CD4-positive, alpha-beta memory T cell (primary cell): Measurements from ENCODE around the gene EME1. TPM values are rescaled to one million over a fixed set of nuclear protein-coding genes. Genes with fewer than 3 reads are reported as not detected.
A peak's percentile ranks its signal among the peaks of the same experiment; 100 is the strongest.

ENCODE experiments used
- CTCF ChIA-PET: fragments of 350-600 bp; sonication (Branson Sonifier 250); formaldehyde crosslinking; loops from one replicate; lab custom pipeline; 2021; ENCODE audit warnings: inconsistent platforms; ENCODE audit not compliant: partially characterized antibody; lab: Charles Lee
- POLR2A ChIA-PET: fragments of 350-600 bp; sonication (Branson Sonifier 250); formaldehyde crosslinking; loops from one replicate; lab custom pipeline; 2021; ENCODE audit not compliant: partially characterized antibody; lab: Charles Lee
- DNase-seq, 5 donors: peaks; one replicate each; pipeline versions ENCODE4 v3.0.0 to v3.0.0-alpha.2; 2020 to 2022; ENCODE audit warnings: mixed read lengths in 1 of 5
- H3K27ac ChIP-seq: one replicate; pipeline ENCODE4 v1.7.0; 2013; ENCODE audit warnings: low read depth, low read length
- H3K27me3 ChIP-seq: 2 replicates; pipeline ENCODE4 v1.7.0; 2013; ENCODE audit warnings: mild to moderate bottlenecking, low read length, moderate library complexity; ENCODE audit not compliant: insufficient read depth
- H3K36me3 ChIP-seq: 2 replicates; pipeline ENCODE4 v1.7.0; 2013; ENCODE audit warnings: mild to moderate bottlenecking, low read length, moderate library complexity; ENCODE audit not compliant: insufficient read depth
- H3K4me1 ChIP-seq: 2 replicates; pipeline ENCODE4 v1.7.0; 2013; ENCODE audit warnings: mild to moderate bottlenecking, low read length, moderate library complexity; ENCODE audit not compliant: insufficient read depth
- H3K4me3 ChIP-seq, 2 donors: one replicate each; pipeline ENCODE4 v1.7.0; 2013; ENCODE audit warnings: low read length in 2 of 2, mild to moderate bottlenecking in 1 of 2
- H3K9me3 ChIP-seq, 2 donors: one replicate each; pipeline ENCODE4 v1.7.0; 2013; ENCODE audit warnings: low read length in 2 of 2, control low read depth in 1 of 2; ENCODE audit not compliant: control insufficient read depth in 1 of 2
- H3K27ac Mint-ChIP-seq, 7 donors: one replicate each; pipeline ENCODE4 v1.8.0; 2020 to 2021; ENCODE audit warnings: mixed read lengths in 7 of 7, mild to moderate bottlenecking in 6 of 7, inconsistent platforms in 3 of 7, moderate library complexity in 3 of 7
- H3K27me3 Mint-ChIP-seq, 2 donors: one replicate each; pipeline ENCODE4 v1.8.0; 2020 to 2021; ENCODE audit warnings: mixed read lengths in 2 of 2
- H3K36me3 Mint-ChIP-seq, 2 donors: one replicate each; pipeline ENCODE4 v1.8.0; 2020 to 2021; ENCODE audit warnings: mixed read lengths in 2 of 2, inconsistent platforms in 1 of 2, mild to moderate bottlenecking in 1 of 2
- H3K4me1 Mint-ChIP-seq, 4 donors: one replicate each; pipeline ENCODE4 v1.8.0; 2020 to 2021; ENCODE audit warnings: mixed read lengths in 4 of 4, mild to moderate bottlenecking in 1 of 4
- H3K4me3 Mint-ChIP-seq, 8 donors: one replicate each; pipeline ENCODE4 v1.8.0; 2020 to 2021; ENCODE audit warnings: mixed read lengths in 8 of 8, mild to moderate bottlenecking in 7 of 8, moderate library complexity in 6 of 8, inconsistent platforms in 3 of 8
- H3K9me3 Mint-ChIP-seq, 8 donors: one replicate each; pipeline ENCODE4 v1.8.0; 2020 to 2021; ENCODE audit warnings: mixed read lengths in 8 of 8, mild to moderate bottlenecking in 5 of 8, inconsistent platforms in 3 of 8, moderate library complexity in 1 of 8
- intact Hi-C: fragments of 100-400 bp; cut with micrococcal nuclease; formaldehyde crosslinking; loops from one replicate; pipeline ENCODE4 v1.15.1; 2023
- polyA plus RNA-seq, 2 donors: library from polyadenylated mRNA; unstranded; fragments of 300-500 nt; fragmentation: Illumina TruSeq; gene quantifications; one replicate each; pipeline ENCODE4 v1.2.3, GENCODE V29; 2021
- total RNA-seq, 2 experiments: library from RNA; stranded (reverse); gene quantifications; one replicate each; pipeline ENCODE4 v1.2.3, GENCODE V29; 2021

The EME1 gene
- total and polyA plus RNA-seq, 4 experiments from 2014 or later: 0.13 to 0.89 (median 0.41) TPM; not detected in 1

DNA sequence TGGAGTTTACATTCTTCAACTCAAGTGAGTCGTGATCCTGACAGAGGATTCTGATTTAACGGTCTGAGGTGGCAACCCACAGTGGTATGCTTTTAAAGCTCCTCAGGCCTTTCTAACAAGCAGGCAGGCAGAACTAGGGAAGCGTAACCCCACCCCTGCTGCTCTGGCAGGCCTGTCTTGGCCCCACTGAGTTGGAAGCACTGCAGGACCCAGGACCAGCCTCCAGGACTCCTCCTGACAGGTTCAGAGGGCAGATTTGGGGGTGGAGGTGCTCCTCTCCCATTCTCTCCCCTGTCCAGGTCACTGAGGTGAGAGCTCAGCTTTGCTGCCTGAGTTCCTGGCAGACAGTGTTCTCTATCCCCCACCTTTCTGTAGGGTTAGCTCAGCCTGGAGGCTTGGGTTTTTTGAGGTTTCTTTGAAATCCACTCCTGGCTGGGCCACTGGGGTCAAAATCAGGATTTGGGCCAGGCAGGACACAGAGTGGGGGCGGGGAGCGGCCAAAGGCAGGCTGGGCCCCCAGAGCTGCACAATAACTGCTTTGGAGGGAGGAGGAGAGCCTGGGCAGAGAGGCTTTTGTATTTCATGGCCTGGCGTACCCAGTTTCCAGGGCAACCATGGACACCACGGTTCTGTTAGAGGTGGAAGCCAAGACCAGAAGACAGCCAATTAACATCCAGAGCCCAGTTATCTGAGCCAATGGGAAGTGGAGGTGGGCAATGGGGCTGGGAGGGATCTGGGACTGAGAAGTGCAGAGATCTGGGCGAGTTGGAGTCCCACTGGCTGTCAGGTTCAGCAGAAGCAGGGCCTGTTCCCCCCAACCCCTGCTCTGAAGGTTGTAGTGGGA is 9.6 kb upstream of the EME1 start:
- H3K4me3 Mint-ChIP-seq: no peak overlapping the region
- peaks cover 7% of the 10 kb centered on the region for H3K4me1 ChIP-seq
- no peaks in the 10 kb centered on the region for H3K27me3 Mint-ChIP-seq
- peaks cover 35% of the 10 kb centered on the region for H3K36me3 ChIP-seq
- DNase-seq: no peak
- no peak overlapping the region for H3K4me3 ChIP-seq
- intact Hi-C loops: loop anchor here (2.0 kb wide), 1 partner anchor 115 kb away; the partner anchor contains the start of gene RSAD1
- POLR2A ChIA-PET: interaction anchor here (1.6 to 2.7 kb wide), 3 partner anchors 9 to 34 kb away, joined by 4 to 25 read pairs (median 20); partner anchors contain the start of genes EME1, LRRC59, MRPL27 and XYLT2
- no peaks in the 10 kb centered on the region for H3K9me3 Mint-ChIP-seq
- peak overlapping the region in 2 of 7 donors; percentile 37 to 68 for H3K27ac Mint-ChIP-seq
- CTCF ChIA-PET: interaction anchor here (0.8 to 3.1 kb wide), 11 partner anchors 9 to 141 kb away, joined by 3 to 77 read pairs (median 11); partner anchors contain the start of genes EME1, LRRC59, MRPL27 and RSAD1
- no peak overlapping the region for H3K27ac ChIP-seq
- peaks cover 8 to 10% (median 9%) of the 10 kb centered on the region in 4 donors for H3K4me1 Mint-ChIP-seq
- peaks cover 14 to 38% of the 10 kb centered on the region in 2 donors for H3K36me3 Mint-ChIP-seq
- no peaks in the 10 kb centered on the region for H3K27me3 ChIP-seq
- no peaks in the 10 kb centered on the region for H3K9me3 ChIP-seq

DNA sequence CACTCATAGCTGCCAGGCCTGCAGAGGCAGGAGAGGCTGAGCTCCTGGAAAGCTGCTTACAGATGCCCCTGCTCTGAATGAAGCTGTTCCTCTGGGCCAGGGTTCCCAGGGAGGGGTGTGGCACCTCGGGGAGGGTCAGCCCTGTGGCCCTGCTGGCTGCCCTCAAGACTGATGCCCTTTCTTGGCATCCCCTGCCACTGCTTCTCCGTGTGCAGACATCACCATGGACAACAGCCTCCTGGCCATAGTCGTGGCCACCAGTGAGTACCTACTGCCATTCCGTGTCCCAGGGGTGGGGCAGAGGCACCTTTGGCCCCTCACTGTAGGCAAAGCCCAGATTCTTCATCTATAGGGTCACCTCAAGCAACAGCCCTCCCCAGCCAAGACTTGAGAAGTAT is 9.0 kb upstream of the EME1 start:
- no peak overlapping the region for H3K27ac Mint-ChIP-seq
- ChIA-PET CTCF (interaction anchor here (2.8 kb wide), 1 partner anchor 34 kb away, joined by 17 read pairs; the partner anchor contains the start of gene LRRC59), POLR2A (interaction anchor here (1.6 kb wide), 1 partner anchor 9 kb away, joined by 4 read pairs; the partner anchor contains the start of genes EME1 and MRPL27)
- H3K27me3 Mint-ChIP-seq: no peaks in the 10 kb centered on the region
- peaks cover 35% of the 10 kb centered on the region for H3K36me3 ChIP-seq
- H3K4me1 ChIP-seq: peaks cover 7% of the 10 kb centered on the region
- no peaks in the 10 kb centered on the region for H3K9me3 ChIP-seq
- H3K4me3 Mint-ChIP-seq: no peak overlapping the region
- DNase-seq: no peak
- H3K36me3 Mint-ChIP-seq: peaks cover 11 to 38% of the 10 kb centered on the region in 2 donors
- no peaks in the 10 kb centered on the region for H3K27me3 ChIP-seq
- no peak overlapping the region for H3K27ac ChIP-seq
- no peak overlapping the region for H3K4me3 ChIP-seq
- H3K9me3 Mint-ChIP-seq: no peaks in the 10 kb centered on the region
- peaks cover 8 to 10% (median 9%) of the 10 kb centered on the region in 4 donors for H3K4me1 Mint-ChIP-seq
- intact Hi-C loops: no loop called here

DNA sequence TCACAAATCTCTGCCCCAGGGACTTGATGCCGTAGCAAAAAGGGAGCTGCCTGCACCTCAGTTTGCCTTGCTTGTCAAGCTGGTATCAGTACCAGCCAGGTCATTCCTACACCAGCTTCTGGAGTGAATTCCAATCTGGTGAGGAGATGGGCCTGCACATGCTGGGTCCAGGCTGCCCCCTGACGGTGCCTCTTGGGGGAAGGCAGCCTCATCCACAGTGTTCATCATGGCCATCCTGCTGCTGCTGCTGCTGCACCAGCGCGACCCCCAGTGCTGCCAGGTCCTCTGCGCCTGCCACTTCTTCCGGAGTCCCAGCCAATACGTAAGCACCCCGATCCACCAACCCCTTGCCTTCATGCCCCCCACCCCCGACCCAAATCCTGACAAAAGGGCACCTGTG is 8.3 kb upstream of the EME1 start:
- H3K27me3 Mint-ChIP-seq: no peaks in the 10 kb centered on the region
- POLR2A ChIA-PET: interaction anchor here (1.4 to 1.6 kb wide), 2 partner anchors 8 to 19 kb away, joined by 3 to 4 read pairs; partner anchors contain the start of genes EME1, MRPL27 and XYLT2
- no peak overlapping the region for H3K27ac Mint-ChIP-seq
- H3K4me1 ChIP-seq: peaks cover 7% of the 10 kb centered on the region
- H3K27me3 ChIP-seq: no peaks in the 10 kb centered on the region
- H3K9me3 ChIP-seq: no peaks in the 10 kb centered on the region
- H3K4me1 Mint-ChIP-seq: peaks cover 8 to 10% (median 9%) of the 10 kb centered on the region in 4 donors
- CTCF ChIA-PET: interaction anchor here (1.0 to 2.8 kb wide), 3 partner anchors 15 to 114 kb away, joined by 4 to 17 read pairs (median 4); partner anchors contain the start of gene LRRC59
- intact Hi-C loops: no loop called here
- peaks cover 41% of the 10 kb centered on the region for H3K36me3 ChIP-seq
- H3K9me3 Mint-ChIP-seq: no peaks in the 10 kb centered on the region
- no peak overlapping the region for H3K27ac ChIP-seq
- no peak for DNase-seq
- H3K36me3 Mint-ChIP-seq: peaks cover 11 to 40% of the 10 kb centered on the region in 2 donors
- H3K4me3 ChIP-seq: no peak overlapping the region
- no peak overlapping the region for H3K4me3 Mint-ChIP-seq

DNA sequence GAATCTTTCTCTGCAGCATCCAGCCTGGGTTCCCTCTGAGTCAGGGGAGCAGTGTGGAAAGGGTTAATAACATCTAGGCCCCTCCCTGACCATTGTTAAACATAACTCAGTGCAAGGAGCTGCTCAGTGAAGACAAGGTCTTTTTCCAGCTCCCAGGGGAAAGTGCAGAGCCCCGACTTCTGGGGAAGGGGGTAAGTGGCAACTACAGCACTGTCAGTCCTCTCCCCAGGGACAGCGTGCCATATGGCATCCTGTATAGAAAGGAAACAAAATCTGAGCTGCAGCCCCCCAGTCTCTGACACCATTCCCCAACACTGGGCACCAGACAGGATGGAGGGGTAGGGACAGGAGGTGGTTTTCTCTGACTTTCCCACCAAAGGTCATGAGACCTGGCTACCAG is 7.9 kb upstream of the EME1 start:
- H3K4me3 ChIP-seq: no peak overlapping the region
- H3K36me3 Mint-ChIP-seq: peaks cover 12 to 45% of the 10 kb centered on the region in 2 donors
- peaks cover 7% of the 10 kb centered on the region for H3K4me1 ChIP-seq
- no peaks in the 10 kb centered on the region for H3K9me3 ChIP-seq
- POLR2A ChIA-PET: interaction anchor here (1.4 kb wide), 1 partner anchor 20 kb away, joined by 3 read pairs; the partner anchor contains the start of gene XYLT2
- H3K27me3 ChIP-seq: no peaks in the 10 kb centered on the region
- no peaks in the 10 kb centered on the region for H3K9me3 Mint-ChIP-seq
- CTCF ChIA-PET: interaction anchor here (1.0 to 2.8 kb wide), 4 partner anchors 14 to 114 kb away, joined by 3 to 17 read pairs (median 4); partner anchors contain the start of gene LRRC59
- H3K4me1 Mint-ChIP-seq: peaks cover 8 to 10% (median 9%) of the 10 kb centered on the region in 4 donors
- no peak for DNase-seq
- H3K4me3 Mint-ChIP-seq: no peak overlapping the region
- no peak overlapping the region for H3K27ac Mint-ChIP-seq
- H3K36me3 ChIP-seq: peaks cover 46% of the 10 kb centered on the region
- H3K27ac ChIP-seq: no peak overlapping the region
- intact Hi-C loops: no loop called here
- no peaks in the 10 kb centered on the region for H3K27me3 Mint-ChIP-seq

DNA sequence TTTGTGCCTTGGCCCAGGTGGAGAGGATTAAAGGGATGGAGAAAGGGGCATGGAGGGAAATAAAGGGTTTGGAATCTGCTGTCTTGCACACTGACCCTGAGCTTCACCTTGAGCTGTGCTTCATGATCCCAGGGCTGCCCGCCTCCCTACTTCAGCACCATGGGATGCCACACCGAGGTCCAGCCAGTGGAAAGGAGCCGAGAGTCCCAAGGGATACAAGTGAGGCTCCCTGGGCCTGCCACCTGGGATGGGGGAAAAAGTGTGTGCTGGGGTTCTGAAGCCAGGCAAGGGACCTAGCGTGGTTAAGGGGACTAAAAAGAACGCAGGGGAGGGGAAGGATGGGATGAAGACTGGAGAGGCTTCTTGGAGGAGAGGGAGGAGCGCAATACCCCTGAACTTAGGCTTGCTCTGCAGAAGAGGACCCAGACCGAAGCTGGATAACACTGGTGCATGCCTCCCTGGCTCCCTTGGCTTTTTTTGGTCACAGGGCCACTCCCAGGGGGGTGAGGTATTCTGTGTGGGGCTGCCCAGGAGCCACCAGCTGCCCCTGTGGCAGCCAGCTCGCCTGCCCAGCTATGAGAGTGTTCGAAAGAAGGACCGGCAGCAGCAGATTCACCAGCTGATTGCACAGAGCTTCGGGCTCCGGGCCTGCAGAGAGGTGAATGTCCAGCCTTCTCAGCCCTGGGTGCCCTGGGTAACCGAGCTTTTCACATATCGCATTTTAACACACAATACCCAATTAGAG is 7.2 kb upstream of the EME1 start:
- Mint-ChIP-seq H3K27ac (no peak overlapping the region), H3K4me1 (peaks cover 8 to 10% (median 9%) of the 10 kb centered on the region in 4 donors), H3K4me3 (no peak overlapping the region), H3K27me3 (no peaks in the 10 kb centered on the region), H3K36me3 (peaks cover 16 to 48% of the 10 kb centered on the region in 2 donors), H3K9me3 (no peaks in the 10 kb centered on the region)
- peaks cover 50% of the 10 kb centered on the region for H3K36me3 ChIP-seq
- no peaks in the 10 kb centered on the region for H3K9me3 ChIP-seq
- CTCF ChIA-PET: interaction anchor here (1.0 to 2.8 kb wide), 4 partner anchors 14 to 113 kb away, joined by 3 to 17 read pairs (median 4); partner anchors contain the start of gene LRRC59
- intact Hi-C loops: no loop called here
- H3K4me3 ChIP-seq: no peak overlapping the region
- peaks cover 7% of the 10 kb centered on the region for H3K4me1 ChIP-seq
- no peaks in the 10 kb centered on the region for H3K27me3 ChIP-seq
- no peak for DNase-seq
- H3K27ac ChIP-seq: no peak overlapping the region
- POLR2A ChIA-PET: interaction anchor here (1.0 to 1.4 kb wide), 2 partner anchors 14 to 20 kb away, joined by 3 read pairs; partner anchors contain the start of gene XYLT2

DNA sequence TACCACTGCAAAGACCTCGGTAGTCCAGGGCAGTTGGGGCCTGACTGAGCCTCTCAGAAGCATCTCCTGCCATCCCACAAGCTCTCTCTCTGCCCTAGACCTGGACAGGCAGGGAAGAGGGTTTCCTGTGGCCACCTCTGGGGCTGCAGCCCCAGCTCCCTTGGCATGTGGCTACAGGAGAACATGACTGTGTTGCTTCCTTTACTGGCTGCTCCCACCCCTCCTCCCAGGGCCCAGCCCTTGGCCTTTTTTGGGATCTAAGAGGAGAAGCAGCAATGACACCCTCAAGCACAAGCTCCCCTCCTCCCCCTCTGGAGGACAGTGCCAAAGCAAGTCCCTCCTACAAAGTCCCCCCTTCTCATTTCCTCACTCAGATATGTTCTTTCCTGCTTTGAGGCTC is 5.6 kb upstream of the EME1 start:
- Histone ChIP-seq H3K4me1 (peaks cover 16% of the 10 kb centered on the region), H3K4me3 (no peak overlapping the region), H3K27me3 (no peaks in the 10 kb centered on the region), H3K9me3 (no peaks in the 10 kb centered on the region), H3K36me3 (peaks cover 50% of the 10 kb centered on the region), H3K27ac (no peak overlapping the region)
- Mint-ChIP-seq H3K36me3 (peaks cover 24 to 48% of the 10 kb centered on the region in 2 donors), H3K27me3 (no peaks in the 10 kb centered on the region), H3K4me1 (peaks cover 11 to 17% (median 14%) of the 10 kb centered on the region in 4 donors), H3K4me3 (no peak overlapping the region), H3K27ac (no peak overlapping the region), H3K9me3 (no peaks in the 10 kb centered on the region)
- intact Hi-C loops: no loop called here
- no peak for DNase-seq
- POLR2A ChIA-PET: interaction anchor here (2.5 kb wide), 1 partner anchor 9 kb away, joined by 10 read pairs; no protein-coding TSS in a partner anchor
- CTCF ChIA-PET: interaction anchor here (2.5 kb wide), 1 partner anchor 30 kb away, joined by 16 read pairs; the partner anchor contains the start of gene LRRC59
